NOMO-1 treated with dmso at 0.1 percent for 144 hours (cell line): Measurements from ENCODE around the gene TACC2.
"Not testable (repeated sequence)": the region's sequence is repeated elsewhere in the genome, so short reads cannot be mapped to it uniquely, and the experiment has no call there.

ENCODE experiments used
- DNase-seq: peaks from one replicate; lab custom pipeline; 2025; ENCODE audit not compliant: unreplicated experiment; lab: John Stamatoyannopoulos, UW

TACC2 gene

DNA sequence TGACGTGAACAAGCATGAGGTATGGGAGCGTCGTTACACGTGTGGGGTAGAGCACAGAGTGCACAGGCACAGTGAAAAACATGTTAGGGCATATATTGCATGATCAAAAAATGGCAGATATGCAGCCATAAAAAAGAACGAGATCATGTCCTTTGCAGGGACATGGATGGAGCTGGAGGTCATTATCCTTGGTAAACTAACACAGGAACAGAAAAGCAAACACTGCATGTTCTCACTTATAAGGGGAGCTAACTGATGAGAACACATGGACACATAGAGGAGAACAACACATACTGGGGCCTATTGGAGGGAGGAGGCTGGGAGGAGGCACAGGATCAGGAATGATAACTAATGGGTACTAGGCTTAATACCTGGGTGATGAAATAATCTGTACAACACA is 66.3 kb downstream of the TACC2 start:
- DNase-seq, result no peak

DNA sequence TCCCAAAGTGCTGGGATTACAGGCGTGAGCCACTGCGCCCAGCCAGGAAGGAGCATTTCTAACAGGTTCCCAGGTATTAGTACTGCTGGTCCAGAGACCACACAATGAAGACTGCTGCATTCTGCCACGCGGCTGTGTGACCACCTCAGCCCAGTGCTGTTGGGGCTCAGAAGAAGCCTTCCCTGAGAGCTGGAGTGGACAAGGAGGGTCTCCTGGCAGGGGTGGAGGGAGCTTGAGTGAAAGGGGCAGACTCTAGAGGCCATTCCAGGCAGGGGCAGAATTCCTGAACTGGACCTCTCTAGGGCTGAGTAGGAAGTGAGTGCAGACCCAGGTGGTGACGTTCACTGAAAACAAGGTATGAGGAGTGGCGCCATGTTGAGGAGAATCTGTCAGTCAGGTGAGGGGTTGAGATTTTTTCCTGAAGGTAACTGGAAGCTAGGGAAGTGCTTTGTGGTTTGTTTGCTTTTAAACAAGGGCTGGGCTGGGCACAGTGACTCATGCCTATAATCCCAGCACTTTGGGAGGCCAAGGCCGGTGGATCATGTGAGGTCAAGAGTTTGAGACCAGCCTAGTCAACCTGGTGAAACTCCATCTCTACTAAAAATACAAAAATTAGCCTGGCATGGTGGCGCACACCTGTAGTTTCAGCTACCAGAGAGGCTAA is 67.6 kb downstream of the TACC2 start:
- no peak for DNase-seq

DNA sequence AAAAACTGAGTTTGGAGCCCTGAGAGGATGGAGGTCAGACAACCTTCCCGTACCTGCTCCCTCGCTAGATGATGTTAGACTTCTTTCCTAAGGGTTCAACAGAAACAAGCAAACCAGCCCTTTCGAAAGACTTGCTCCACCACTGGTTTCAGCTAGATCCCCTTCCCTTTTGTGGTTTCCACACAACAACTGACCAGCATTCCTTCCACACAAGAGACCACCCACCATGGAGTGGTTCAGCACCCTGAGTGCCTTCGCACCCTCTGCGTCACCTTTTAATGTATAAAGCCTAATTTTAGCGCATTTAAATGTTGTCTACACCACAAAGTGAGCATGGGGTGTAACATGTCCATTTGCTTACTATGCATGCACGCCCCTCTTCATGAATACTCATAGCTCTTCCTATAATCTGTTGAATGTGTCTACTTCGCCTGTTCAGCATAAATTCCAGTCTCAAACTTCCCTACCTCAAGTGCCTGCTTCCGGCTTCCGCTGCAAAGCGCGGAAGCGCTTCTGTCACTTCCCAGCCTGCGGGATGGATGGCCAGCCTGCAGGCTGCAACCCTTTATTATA is 69.0 kb downstream of the TACC2 start:
- no peak for DNase-seq

DNA sequence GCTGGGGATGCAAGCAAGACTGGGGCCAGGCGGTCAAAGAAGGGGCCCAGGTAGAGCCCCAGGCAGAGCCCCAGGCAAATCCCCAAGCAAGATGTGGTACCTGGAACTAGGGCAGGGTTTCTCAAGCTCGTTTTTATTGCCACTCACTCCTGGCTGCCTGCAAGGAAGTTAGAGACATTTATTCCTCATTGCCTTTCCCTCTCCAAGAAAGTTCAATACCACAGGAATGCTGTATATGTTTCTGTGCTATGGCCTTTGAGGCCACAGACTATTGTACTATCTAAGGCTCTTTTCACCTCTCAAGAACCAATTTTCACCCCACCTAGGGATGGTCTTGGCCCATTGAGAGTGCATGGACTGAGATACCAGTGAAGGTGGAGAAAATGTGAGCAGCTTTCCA is 71.3 kb downstream of the TACC2 start:
- DNase-seq, result no peak

DNA sequence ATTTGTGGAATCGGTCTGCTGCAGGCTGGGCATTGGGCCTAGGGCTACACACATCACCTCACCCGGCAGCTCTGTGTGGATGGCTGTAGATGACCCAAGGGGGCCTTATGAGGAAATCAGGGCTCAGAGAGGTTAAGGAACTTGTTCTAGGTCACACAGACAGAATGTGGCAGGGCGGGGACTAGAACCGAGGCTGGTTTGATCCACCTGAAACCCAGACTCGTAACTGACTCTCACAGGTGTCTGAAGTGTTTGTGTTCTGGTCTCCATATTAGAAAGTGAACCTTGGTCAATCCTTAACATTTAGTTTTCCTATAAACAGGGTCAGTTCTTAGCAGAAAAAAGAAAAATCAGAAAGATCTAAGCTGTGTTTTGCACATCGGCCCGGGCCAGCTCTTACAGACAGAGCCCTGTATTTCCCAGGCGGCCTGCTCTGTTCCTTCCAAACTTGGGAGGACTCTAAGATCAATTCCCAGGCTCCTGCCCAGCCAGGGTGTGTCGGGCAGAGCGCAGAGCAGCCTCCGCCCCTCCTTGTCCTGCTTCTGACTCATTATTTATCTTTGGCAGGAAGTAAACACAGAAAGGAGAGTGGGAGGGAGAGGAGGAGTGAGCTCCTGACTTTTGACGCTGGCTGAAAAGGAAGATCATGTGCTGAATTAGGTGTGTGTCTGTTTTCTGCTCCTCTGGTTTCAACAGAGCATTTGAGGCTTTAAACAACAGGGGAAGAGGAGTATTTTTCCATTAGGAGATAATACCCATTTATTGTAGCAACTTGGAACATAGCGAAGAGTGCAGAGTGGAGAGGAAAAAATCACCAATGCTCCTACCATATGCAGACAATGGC is 74.1 kb downstream of the TACC2 start:
- DNase-seq, result peak; percentile 15

DNA sequence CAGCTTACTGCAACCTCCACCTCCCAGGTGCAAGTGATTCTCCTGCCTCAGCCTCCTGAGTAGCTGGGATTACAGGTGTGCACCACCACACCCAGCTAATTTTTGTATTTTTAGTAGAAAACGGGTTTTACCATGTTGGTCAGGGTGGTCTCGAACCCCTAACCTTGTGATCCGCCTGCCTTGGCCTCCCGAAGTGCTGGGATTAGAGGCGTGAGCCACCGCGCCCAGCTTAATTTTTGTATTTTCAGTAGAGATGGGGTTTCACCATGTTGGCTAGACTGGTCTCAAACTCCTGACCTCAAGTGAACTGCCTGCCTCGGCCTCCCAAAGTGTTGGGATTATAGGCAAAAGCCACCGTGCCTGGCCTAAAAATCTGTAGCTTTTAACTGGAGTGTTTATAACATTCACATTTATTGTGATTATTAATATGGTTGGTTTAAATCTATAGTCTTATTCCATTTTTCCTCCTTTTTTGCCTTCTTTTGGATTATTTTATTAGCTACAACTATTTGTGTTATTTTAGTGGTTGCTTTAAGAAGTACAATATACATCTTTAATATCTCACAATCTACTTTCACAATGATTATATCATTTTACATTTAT is 77.5 kb downstream of the TACC2 start:
- DNase-seq, result not testable (repeated sequence)

DNA sequence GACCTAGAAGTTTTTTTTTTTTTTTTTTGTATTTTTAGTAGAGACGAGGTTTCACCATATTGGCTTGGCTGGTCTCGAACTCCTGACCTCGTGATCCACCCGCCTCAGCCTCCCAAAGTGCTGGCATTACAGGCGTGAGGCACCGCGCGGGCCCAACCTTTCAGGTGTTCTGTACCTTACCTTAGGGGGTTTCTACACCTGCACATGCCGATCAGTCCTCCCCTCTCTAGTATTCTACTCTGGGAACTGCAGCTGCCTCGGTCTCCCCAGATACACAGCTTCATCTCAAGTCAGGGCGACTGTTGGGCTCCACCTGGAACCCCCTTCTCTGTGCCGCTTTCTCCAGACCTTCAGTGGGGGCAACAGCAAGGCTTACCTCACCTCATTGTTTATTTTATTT is 79.9 kb downstream of the TACC2 start:
- no peak for DNase-seq

DNA sequence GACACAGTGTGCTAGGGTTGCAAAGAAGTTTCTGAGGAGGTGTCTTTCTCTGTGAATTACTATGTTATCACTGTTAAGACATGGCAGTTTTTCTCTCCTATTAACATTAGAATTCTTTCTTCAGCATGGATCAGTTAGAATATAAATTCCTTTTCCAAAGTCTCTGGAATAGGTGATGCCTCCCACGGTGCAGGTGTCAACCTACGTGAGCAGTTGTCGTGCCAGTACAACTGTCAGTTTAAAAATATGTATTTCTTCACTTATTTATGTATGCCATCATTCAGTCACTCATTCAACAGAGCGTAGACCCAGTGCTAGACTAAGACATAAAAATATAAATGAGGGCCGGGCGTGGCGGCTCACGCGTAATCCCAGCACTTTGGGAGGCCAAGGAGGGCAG is 83.5 kb downstream of the TACC2 start:
- no peak for DNase-seq

DNA sequence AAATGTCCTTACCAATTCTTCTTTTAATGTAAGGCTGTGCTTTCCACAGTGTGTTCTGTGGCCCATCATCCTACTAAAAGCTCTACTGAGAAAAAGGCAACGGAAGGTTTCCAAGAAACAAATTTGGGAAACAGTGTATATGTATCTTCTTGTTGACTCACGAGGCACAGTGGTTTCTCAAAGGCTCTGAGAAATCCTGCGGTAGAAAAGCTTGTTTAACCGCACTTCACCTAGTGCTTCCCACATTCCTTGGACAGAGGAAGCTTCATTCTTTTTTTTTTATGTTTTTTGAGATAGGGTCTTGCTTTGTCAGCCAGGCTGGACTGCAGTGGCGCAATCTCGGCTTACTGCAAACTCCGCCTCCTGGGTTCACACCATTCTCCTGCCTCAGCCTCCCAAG is 84.5 kb downstream of the TACC2 start:
- DNase-seq, result no peak

DNA sequence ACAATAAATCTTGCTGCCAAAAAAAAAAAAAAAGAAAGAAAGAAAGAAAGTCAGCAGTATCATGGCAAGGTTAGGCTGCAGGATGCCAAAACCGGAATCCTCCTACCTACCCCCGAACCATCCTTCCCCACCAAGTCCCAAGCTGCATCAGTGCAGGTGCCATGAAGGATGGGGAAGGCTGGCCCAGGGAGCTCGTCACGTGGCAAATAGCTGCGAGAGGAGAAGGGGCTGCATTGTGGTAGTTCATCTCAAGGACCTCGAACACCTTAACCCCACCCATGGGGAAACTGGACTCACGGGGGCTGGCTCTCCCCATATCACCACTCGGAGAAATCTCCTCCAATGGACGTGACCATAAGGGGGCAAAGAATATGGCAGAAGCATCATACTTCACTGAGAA is 86.2 kb downstream of the TACC2 start:
- DNase-seq, result no peak

DNA sequence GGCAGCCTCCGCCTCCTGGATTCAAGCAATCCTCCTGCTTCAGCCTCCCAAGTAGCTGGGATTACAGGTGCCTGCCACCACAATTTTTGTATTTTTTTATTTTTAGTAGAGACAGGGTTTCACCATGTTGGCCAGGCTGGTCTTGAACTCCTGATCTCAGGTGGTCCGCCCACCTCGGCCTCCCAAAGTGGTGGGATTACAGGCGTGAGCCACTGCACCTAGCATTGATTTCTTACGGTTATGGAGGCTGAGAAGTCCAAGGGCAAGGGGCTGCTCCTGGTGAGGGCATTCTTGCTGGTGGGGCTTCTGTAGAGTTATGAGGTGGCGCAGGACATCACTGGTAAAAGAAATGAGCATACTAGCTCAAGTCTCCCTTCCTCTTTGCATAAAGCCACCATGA is 86.9 kb downstream of the TACC2 start:
- not testable (repeated sequence) for DNase-seq

DNA sequence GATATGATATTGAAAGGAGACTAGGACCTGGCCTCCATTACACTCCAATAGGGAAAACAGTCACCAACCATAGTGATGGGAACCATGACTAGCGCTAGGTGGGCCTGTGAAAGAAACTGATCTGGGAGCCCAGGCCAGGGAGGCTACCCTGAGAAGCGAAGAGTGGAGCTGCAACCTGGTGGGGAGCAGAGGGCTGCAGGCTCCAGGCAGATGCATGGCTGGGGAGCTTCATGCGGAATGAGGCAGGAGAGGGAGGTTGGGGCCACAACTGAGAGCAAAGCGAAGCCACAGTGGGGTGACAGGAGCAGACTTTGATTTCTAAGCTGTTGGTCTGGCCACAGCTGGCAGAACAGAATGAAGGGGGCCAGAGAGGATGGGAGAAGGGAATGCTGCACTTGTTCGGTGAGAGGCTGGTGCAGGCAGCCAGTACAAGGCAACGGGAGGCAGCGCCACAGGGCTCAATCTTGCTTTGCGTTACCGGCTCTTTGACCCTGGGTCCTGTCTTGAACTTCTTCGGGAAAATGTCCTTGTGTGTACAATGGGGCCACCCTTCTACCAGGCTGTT is 88.4 kb downstream of the TACC2 start:
- no peak for DNase-seq

DNA sequence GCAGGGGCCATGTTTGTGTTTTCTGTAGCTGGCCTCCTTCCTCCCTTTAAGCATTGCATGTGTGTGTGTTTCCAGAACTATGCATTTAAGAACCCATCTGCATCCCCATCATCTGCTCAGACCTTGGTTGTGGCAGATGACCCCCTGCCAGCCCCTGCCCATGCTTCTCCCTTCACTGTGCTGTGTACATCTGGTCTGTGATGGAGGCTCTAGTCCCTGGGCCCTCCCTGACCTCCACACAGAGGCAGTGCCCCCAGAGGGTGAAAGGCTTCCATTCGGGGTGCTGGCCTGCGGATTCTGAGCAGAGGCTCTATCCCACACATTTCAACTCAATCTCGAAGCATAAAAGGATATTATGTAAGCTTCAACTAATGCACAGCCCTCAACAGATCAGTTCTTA is 89.4 kb downstream of the TACC2 start:
- no peak for DNase-seq

DNA sequence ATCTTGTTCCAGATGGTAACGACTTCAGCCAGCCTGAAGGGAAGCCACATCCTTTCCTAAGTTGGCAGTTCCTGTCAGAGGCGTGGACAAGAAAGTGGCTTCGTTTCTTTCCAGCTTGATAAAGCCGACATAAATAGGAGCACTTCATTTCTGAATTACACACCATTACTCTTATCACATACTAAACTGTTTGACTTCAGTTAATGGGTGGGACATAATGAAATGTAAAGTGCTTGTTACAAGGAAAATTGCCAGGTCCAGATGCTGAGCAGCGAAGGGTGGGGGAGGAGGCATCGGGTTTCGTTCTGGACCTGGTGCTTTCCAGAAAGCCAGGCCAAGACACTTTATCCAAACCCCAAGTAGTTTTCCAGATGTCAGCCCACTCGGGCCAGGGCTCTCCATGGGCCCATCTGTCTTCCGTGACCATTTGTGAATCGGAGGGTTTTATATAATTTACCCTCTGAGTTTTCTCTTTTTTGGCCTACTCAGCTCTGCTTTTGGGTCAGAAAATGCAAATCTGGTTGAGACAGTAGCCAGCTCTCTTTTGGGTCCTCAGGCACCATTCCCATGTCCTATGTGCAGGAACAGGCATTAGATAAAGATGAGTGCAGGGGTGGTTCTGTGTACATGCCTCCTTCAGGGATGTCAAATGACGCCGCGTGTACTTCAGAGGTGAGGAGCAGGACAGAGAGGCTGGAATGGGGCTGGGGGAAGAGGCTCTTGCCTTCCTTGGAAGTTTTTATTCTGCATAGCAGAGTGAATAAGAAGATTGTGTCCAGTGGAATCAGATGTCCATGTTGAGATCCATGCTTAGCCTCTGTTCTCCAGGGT is 90.2 kb downstream of the TACC2 start:
- DNase-seq, result no peak

DNA sequence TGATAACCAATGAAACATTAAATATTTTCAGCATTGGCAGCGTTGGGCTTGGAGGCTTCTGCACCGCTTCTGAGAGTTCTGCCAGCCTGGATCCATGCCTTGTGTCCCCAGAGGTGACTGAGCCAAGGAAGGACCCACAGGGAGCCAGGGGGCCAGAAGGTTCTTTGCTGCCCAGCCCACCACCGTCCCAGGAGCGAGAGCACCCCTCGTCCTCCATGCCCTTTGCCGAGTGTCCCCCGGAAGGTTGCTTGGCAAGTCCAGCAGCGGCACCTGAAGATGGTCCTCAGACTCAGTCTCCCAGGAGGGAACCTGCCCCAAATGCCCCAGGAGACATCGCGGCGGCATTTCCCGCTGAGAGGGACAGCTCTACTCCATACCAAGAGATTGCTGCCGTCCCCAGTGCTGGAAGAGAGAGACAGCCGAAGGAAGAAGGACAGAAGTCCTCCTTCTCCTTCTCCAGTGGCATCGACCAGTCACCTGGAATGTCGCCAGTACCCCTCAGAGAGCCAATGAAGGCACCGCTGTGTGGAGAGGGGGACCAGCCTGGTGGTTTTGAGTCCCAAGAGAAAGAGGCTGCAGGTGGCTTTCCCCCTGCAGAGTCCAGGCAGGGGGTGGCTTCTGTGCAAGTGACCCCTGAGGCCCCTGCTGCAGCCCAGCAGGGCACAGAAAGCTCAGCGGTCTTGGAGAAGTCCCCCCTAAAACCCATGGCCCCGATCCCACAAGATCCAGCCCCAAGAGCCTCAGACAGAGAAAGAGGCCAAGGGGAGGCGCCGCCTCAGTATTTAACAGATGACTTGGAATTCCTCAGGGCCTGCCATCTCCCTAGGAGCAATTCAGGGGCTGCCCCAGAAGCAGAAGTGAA is 93.9 kb downstream of the TACC2 start:
- DNase-seq, result no peak

DNA sequence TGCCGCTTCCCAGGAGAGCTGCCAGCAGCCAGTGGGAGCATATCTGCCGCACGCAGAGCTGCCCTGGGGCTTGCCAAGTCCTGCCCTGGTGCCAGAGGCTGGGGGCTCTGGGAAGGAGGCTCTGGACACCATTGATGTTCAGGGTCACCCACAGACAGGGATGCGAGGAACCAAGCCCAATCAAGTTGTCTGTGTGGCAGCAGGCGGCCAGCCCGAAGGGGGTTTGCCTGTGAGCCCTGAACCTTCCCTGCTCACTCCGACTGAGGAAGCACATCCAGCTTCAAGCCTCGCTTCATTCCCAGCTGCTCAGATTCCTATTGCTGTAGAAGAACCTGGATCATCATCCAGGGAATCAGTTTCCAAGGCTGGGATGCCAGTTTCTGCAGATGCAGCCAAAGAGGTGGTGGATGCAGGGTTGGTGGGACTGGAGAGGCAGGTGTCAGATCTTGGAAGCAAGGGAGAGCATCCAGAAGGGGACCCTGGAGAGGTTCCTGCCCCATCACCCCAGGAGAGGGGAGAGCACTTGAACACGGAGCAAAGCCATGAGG is 94.6 kb downstream of the TACC2 start:
- DNase-seq, result no peak

DNA sequence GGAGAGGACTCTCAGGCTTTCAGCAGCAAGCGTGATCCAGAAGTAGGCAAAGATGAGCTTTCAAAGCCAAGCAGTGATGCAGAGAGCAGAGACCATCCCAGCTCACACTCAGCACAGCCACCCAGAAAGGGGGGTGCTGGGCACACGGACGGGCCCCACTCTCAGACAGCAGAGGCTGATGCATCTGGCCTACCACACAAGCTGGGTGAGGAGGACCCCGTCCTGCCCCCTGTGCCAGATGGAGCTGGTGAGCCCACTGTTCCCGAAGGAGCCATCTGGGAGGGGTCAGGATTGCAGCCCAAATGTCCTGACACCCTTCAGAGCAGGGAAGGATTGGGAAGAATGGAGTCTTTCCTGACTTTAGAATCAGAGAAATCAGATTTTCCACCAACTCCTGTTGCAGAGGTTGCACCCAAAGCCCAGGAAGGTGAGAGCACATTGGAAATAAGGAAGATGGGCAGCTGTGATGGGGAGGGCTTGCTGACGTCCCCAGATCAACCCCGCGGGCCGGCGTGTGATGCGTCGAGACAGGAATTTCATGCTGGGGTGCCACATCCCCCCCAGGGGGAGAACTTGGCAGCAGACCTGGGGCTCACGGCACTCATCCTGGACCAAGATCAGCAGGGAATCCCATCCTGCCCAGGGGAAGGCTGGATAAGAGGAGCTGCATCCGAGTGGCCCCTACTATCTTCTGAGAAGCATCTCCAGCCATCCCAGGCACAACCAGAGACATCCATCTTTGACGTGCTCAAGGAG is 95.5 kb downstream of the TACC2 start:
- no peak for DNase-seq

DNA sequence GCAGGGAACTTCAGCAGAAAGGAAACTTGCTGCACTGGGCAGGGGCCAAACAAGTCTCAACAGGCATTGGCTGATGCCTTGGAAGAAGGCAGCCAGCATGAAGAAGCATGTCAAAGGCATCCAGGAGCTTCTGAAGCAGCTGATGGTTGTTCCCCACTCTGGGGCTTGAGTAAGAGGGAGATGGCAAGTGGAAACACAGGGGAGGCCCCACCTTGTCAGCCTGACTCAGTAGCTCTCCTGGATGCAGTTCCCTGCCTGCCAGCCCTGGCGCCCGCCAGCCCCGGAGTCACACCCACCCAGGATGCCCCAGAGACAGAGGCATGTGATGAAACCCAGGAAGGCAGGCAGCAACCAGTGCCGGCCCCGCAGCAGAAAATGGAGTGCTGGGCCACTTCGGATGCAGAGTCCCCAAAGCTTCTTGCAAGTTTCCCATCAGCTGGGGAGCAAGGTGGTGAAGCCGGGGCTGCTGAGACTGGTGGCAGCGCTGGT is 96.5 kb downstream of the TACC2 start:
- DNase-seq, result no peak
